SU-DHL-6 (cell line): ENCODE data around the gene TMEM175.

Experiments used
- CTCF ChIP-seq: fragments of 200-600 bp; sonication (generic); IDR thresholded peaks from one replicate; pipeline ENCODE4 v1.5.1; 2017; ENCODE audit warnings: antibody characterized with exemption, mild to moderate bottlenecking, low read length, moderate library complexity; ENCODE audit not compliant: insufficient read depth, poor library complexity, severe bottlenecking
- EZH2phosphoT487 ChIP-seq: fragments of 200-600 bp; sonication (generic), shearing (Covaris generic); conservative IDR thresholded peaks from 2 replicates; pipeline ENCODE4 v1.6.1; 2018; ENCODE audit warnings: mild to moderate bottlenecking, antibody characterized with exemption, low read length, moderate library complexity, mixed read lengths

- no peak for TF ChIP-seq CTCF
- no peak for TF ChIP-seq EZH2phosphoT487
Observed at GRCh38 chr4:958696-959337, 26.6 kb downstream of the TMEM175 start.
